ENCODE measurements around the gene CHID1. TPM values are rescaled to one million over a fixed set of nuclear protein-coding genes. Genes with fewer than 3 reads are reported as not detected.

CHID1 gene
- total and polyA plus RNA-seq, 2 of the 8 experiments (the other 6 are each of a cell fraction or from before 2014, with no cell fraction given): 81.2 to 88.5 TPM

GRCh38 chr11:849951-850774 lies 60.4 kb downstream of the CHID1 start:
- H3K79me2 ChIP-seq (ENCODE audit: control insufficient read depth in 1 of 2, insufficient read depth in 2 of 2, low read length in 2 of 2): peaks cover 0 to 9% of the 10 kb centered on the region in 2 experiments; a peak in 1 of 4 replicates
- H3K9me3 ChIP-seq (ENCODE audit: insufficient read depth in 2 of 2, low read depth in 1 of 2, low read length in 1 of 2): no peaks in the 10 kb centered on the region
- H2AK5ac ChIP-seq (ENCODE audit: low read depth, low read length): no peak overlapping the region
- H3K9ac ChIP-seq (replicated peaks in 1 of 4; ENCODE audit: extremely low read depth in 1 of 4, low read depth in 3 of 4, low read length in 3 of 4): peak overlapping the region in 2 of 4 experiments; percentile 6 to 58; a peak in 2 of 7 replicates
- H2BK5ac ChIP-seq (ENCODE audit: low read depth, low read length): no peak overlapping the region
- FAIRE-seq (no peak), DNase-seq (ENCODE audit: low read depth in 1 of 2, low spot score in 2 of 2) (no peak)
- H3K23ac ChIP-seq (ENCODE audit: insufficient read length): no peak overlapping the region
- no peak overlapping the region for H3K4ac ChIP-seq (replicated peaks; ENCODE audit: insufficient read length, low read depth, low read length)
- peaks cover 18% of the 10 kb centered on the region; the same call in 1 of the 2 replicates for H3K23me2 ChIP-seq (ENCODE audit: low read depth, low read length)
- no peak overlapping the region for H3K27ac ChIP-seq (ENCODE audit: low read depth, low read length)
- no peak overlapping the region for H2BK20ac ChIP-seq (ENCODE audit: low read length)
- H3K4me2 ChIP-seq (ENCODE audit: insufficient read depth in 1 of 2, low read depth in 2 of 2, low read length in 2 of 2): peak overlapping the region; percentile 67 to 86
- peak overlapping the region; percentile 38 to 69 (median 55) for H3K4me3 ChIP-seq (ENCODE audit: extremely low read depth in 1 of 4, insufficient read depth in 2 of 4, low read depth in 3 of 4, low read length in 4 of 4)
- peaks cover 0 to 45% (median 27%) of the 10 kb centered on the region in 4 experiments; a peak in 6 of 7 replicates for H3K4me1 ChIP-seq (replicated peaks in 1 of 4; ENCODE audit: control insufficient read depth in 3 of 4, insufficient read depth in 4 of 4, low read length in 3 of 4)
- CTCF ChIA-PET (ENCODE audit: partially characterized antibody): interaction anchor here (1.0 to 5.4 kb wide), 7 partner anchors 16 to 201 kb away, joined by 3 to 35 read pairs (median 15); no protein-coding TSS in a partner anchor
- no peak overlapping the region for H2BK120ac ChIP-seq (replicated peaks; ENCODE audit: low read depth, low read length)
- H3K79me1 ChIP-seq (ENCODE audit: low read depth, low read length): peaks cover 2% of the 10 kb centered on the region; the same call in 1 of the 2 replicates
- H3K27me3 ChIP-seq (replicated peaks in 1 of 4; ENCODE audit: control insufficient read depth in 3 of 4, extremely low read depth in 1 of 4, insufficient read depth in 3 of 4, low read length in 3 of 4): peaks cover 0 to 2% (median 0%) of the 10 kb centered on the region in 4 experiments; a peak in 4 of 7 replicates
- no peak overlapping the region for H2AFZ ChIP-seq (ENCODE audit: low read length)
- no peaks in the 10 kb centered on the region for H3K36me3 ChIP-seq (ENCODE audit: control insufficient read depth in 2 of 4, insufficient read depth in 4 of 4, low read length in 3 of 4)
- H4K5ac ChIP-seq (ENCODE audit: insufficient read length, low read depth, low read length): no peak overlapping the region
- no peak overlapping the region for H3K14ac ChIP-seq (ENCODE audit: insufficient read length)
- POLR2A ChIA-PET (ENCODE audit: partially characterized antibody): interaction anchor here (0.7 to 40.4 kb wide), 9 partner anchors 7 to 50 kb away, joined by 3 to 1917 read pairs (median 7); partner anchors contain the start of genes CD151, CEND1, CRACR2B and PIDD1
- H3K56ac ChIP-seq (replicated peaks; ENCODE audit: insufficient read length, low read depth, low read length): no peak overlapping the region
- 4% methylated on average over 48 of the region's 97 CpGs; no CpG with 5 or more reads in 1 of the 2 experiments for WGBS, 2 experiments (ENCODE audit: extremely low coverage in 1 of 2, insufficient coverage in 1 of 2, insufficient read length in 1 of 2, insufficient replicate concordance in 2 of 2, low coverage in 1 of 2, low lambda C conversion rate in 2 of 2, missing lambda C conversion rate in 1 of 2)
- peaks cover 15 to 38% of the 10 kb centered on the region in 2 experiments for H4K20me1 ChIP-seq (replicated peaks in 1 of 2; ENCODE audit: control insufficient read depth in 1 of 2, insufficient read depth in 2 of 2, low read length in 2 of 2)
- no peak overlapping the region for H4K8ac ChIP-seq (ENCODE audit: extremely low read depth, insufficient read depth, low read length)
- no peak overlapping the region for H2BK12ac ChIP-seq (ENCODE audit: low read depth, low read length)
- H3K18ac ChIP-seq (ENCODE audit: extremely low read depth, low read length): no peak overlapping the region; the same call in 1 of the 2 replicates
- no peak overlapping the region for H4K91ac ChIP-seq (replicated peaks; ENCODE audit: insufficient read length, low read length)
- H2BK15ac ChIP-seq (ENCODE audit: low read length): no peak overlapping the region
- TF ChIP-seq HDAC2 (IDR thresholded peaks at IDR 0.05; ENCODE audit: borderline replicate concordance in 1 of 2, low read depth in 2 of 2, low read length in 2 of 2) (no peak), TAF7 (optimal IDR thresholded peaks at IDR 0.05; ENCODE audit: borderline replicate concordance, low read depth, low read length) (no peak), POLR2A (IDR thresholded peaks at IDR 0.05; ENCODE audit: control extremely low read depth in 1 of 2, low read depth in 2 of 2, low read length in 2 of 2) (no peak), ASH2L (IDR thresholded peaks at IDR 0.05; ENCODE audit: low read length) (no peak), RNF2 (IDR thresholded peaks at IDR 0.05; ENCODE audit: borderline replicate concordance, low read depth, low read length, missing control alignments, poor library complexity, severe bottlenecking) (no peak), RAD21 (IDR thresholded peaks at IDR 0.05 in 1 of 2, conservative IDR thresholded peaks at IDR 0.05 in 1 of 2; ENCODE audit: low read depth in 2 of 2, low read length in 2 of 2) (no peak), SP1 (IDR thresholded peaks at IDR 0.05; ENCODE audit: low read depth, low read length) (no peak), CHD2 (IDR thresholded peaks at IDR 0.05; ENCODE audit: low read length) (no peak), CTBP2 (IDR thresholded peaks at IDR 0.05; ENCODE audit: borderline replicate concordance, insufficient read depth, insufficient read length, low read length) (no peak), CREB1 (IDR thresholded peaks at IDR 0.05) (no peak)
